Neural cell (in vitro differentiated cells): ENCODE data around the gene SPRING1. TPM values are rescaled to one million over a fixed set of nuclear protein-coding genes. Genes with fewer than 3 reads are reported as not detected.
"Not testable (repeated sequence)": the region's sequence is repeated elsewhere in the genome, so short reads cannot be mapped to it uniquely, and the experiment has no call there.

Experiments
- H2AFZ ChIP-seq: fragments of 200-600, 300-800 bp; sonication (generic), shearing (Covaris generic); 2 replicates; pipeline ENCODE4 v1.6.0; 2014; ENCODE audit warnings: low read depth, mild to moderate bottlenecking, antibody characterized with exemption, low read length, moderate library complexity
- H3F3A ChIP-seq: fragments of 200-600 bp; shearing (Covaris generic); 2 replicates; pipeline ENCODE4 v1.6.1; 2016; ENCODE audit warnings: mild to moderate bottlenecking, moderate library complexity, mixed read lengths, antibody characterized with exemption, low read length; ENCODE audit not compliant: insufficient read depth, poor library complexity, severe bottlenecking
- H3K27ac ChIP-seq: fragments of 200-600, 300-800 bp; sonication (generic), shearing (Covaris generic); 2 replicates; pipeline ENCODE4 v1.5.1; 2014; ENCODE audit warnings: mild to moderate bottlenecking, low read length, moderate library complexity
- H3K27me3 ChIP-seq: fragments of 300-800, 200-600 bp; sonication (generic), shearing (Covaris generic); 2 replicates; pipeline ENCODE4 v1.6.0; 2014; ENCODE audit warnings: mild to moderate bottlenecking, low read depth, low read length, moderate library complexity; ENCODE audit not compliant: insufficient read depth
- H3K36me3 ChIP-seq: fragments of 300-800, 200-600 bp; sonication (generic), shearing (Covaris generic); 2 replicates; pipeline ENCODE4 v1.5.1; 2014; ENCODE audit warnings: mild to moderate bottlenecking, antibody characterized with exemption, low read length, moderate library complexity; ENCODE audit not compliant: insufficient read depth
- H3K4me2 ChIP-seq: fragments of 300-800, 200-600 bp; sonication (generic), shearing (Covaris generic); 2 replicates; pipeline ENCODE4 v1.6.0; 2014; ENCODE audit warnings: mild to moderate bottlenecking, low read length
- H3K4me3 ChIP-seq: fragments of 300-800, 200-600 bp; sonication (generic), shearing (Covaris generic); 2 replicates; pipeline ENCODE4 v1.5.1; 2014; ENCODE audit warnings: mild to moderate bottlenecking, low read length, moderate library complexity
- H3K79me2 ChIP-seq: fragments of 200-600 bp; shearing (Covaris generic); replicated peaks from 2 replicates; pipeline ENCODE4 v1.6.0; 2014; ENCODE audit warnings: mild to moderate bottlenecking, low read length, moderate library complexity; ENCODE audit not compliant: insufficient read depth
- H3K9ac ChIP-seq: fragments of 300-800, 200-600 bp; sonication (generic), shearing (Covaris generic); 2 replicates; pipeline ENCODE4 v1.6.1; 2016; ENCODE audit warnings: mild to moderate bottlenecking, low read length, mixed read lengths
- H3K9me2 ChIP-seq: fragments of 200-600 bp; shearing (Covaris generic); 2 replicates; pipeline ENCODE4 v1.6.1; 2016; ENCODE audit warnings: mild to moderate bottlenecking, low read length, mixed read lengths; ENCODE audit not compliant: insufficient read depth
- H3K9me3 ChIP-seq: fragments of 200-600, 300-800 bp; sonication (generic), shearing (Covaris generic); 2 replicates; pipeline ENCODE4 v1.6.1; 2016; ENCODE audit warnings: mild to moderate bottlenecking, mixed run types, low read length, moderate library complexity, mixed read lengths
- H4K20me1 ChIP-seq: fragments of 200-600 bp; shearing (Covaris generic); 2 replicates; pipeline ENCODE4 v1.6.1; 2016; ENCODE audit warnings: mild to moderate bottlenecking, mixed run types; ENCODE audit not compliant: insufficient read depth
- EP300 ChIP-seq: fragments of 450-650 bp; conservative IDR thresholded peaks from 2 replicates; pipeline ENCODE4 v1.6.1; 2014; ENCODE audit warnings: antibody characterized with exemption, mild to moderate bottlenecking, moderate library complexity; ENCODE audit not compliant: poor library complexity, severe bottlenecking
- EZH2 ChIP-seq: fragments of 200-600, 300-800 bp; shearing (Covaris generic), sonication (generic); IDR thresholded peaks from 2 replicates; pipeline ENCODE4 v1.6.1; 2014; ENCODE audit warnings: antibody characterized with exemption, low read length, borderline replicate concordance, mild to moderate bottlenecking; ENCODE audit not compliant: insufficient read depth, poor library complexity, severe bottlenecking
- MXI1 ChIP-seq: fragments of 450-650 bp; conservative IDR thresholded peaks from 2 replicates; pipeline ENCODE4 v1.6.1; 2014; ENCODE audit warnings: antibody characterized with exemption, mild to moderate bottlenecking; ENCODE audit not compliant: poor library complexity, severe bottlenecking
- POLR2AphosphoS5 ChIP-seq: IDR thresholded peaks from 2 replicates; pipeline ENCODE4 v1.6.1; 2012
- RAD21 ChIP-seq: fragments of 450-650 bp; conservative IDR thresholded peaks from 2 replicates; pipeline ENCODE4 v1.6.1; 2014; ENCODE audit warnings: antibody characterized with exemption, mild to moderate bottlenecking, moderate library complexity
- SMC3 ChIP-seq: fragments of 450-650 bp; conservative IDR thresholded peaks from 2 replicates; pipeline ENCODE4 v1.6.1; 2014; ENCODE audit warnings: antibody characterized with exemption, mild to moderate bottlenecking, moderate library complexity; ENCODE audit not compliant: poor library complexity
- TAF1 ChIP-seq: IDR thresholded peaks from 2 replicates; pipeline ENCODE4 v1.6.1; 2012; ENCODE audit warnings: low read depth
- polyA plus RNA-seq: library from polyadenylated mRNA; depleted of rRNA; stranded (reverse); fragments of >200 nt; gene quantifications from 2 replicates; pipeline ENCODE4 v1.2.3, GENCODE V29; 2014

The SPRING1 gene
- polyA plus RNA-seq, 1 donor from 2014 or later, result 48.1 TPM

DNA sequence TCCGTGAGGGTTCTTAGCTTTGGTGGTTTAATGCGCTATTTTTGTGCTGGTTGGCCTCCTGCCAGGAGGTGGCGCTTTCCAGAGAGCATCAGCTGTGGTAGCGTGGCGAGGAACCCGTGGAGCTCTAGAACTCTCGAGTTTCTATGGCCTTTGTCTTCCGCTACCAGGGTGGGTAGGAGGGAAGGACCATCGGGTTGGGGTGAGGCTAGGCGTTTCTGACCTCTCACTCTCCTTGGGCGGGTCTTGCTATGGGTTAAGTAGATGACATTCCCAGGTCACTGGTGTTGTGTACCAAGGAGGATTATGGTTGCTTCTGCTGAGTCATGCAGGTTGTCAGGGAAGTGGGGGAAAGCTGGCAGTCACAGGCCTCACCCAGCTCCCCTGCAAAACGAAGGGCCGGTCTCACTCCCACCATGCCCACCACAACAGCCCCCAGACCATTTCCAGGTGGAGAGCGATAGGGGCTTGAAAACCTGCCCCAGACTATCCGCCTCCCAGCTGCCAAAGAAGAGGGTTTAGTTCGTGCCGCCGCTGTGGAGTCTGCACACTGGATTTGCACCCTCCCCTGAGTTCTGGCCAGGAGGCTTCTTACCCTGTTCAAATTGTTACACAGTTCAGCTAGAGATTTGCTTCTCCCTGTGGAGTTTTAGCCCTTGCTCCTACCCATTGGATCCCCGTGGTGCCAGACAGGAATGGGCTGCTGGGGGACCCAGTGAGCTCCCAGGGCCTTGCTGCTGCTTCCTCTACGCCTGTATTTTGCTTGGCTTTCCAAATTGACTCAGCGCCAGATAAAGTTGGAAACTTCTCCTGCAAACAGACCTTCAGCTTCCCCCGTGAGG, 22.1 kb upstream of the SPRING1 start:
- H4K20me1 ChIP-seq, result no peaks in the 10 kb centered on the region
- H3F3A ChIP-seq, result no peaks in the 10 kb centered on the region
- no peaks in the 10 kb centered on the region for H3K27me3 ChIP-seq
- H3K9ac ChIP-seq, result no peak overlapping the region
- H2AFZ ChIP-seq, result no peak overlapping the region
- H3K79me2 ChIP-seq, result no peaks in the 10 kb centered on the region
- H3K4me2 ChIP-seq, result no peak overlapping the region
- no peaks in the 10 kb centered on the region for H3K9me3 ChIP-seq
- TF ChIP-seq RAD21, result no peak
- TF ChIP-seq MXI1, result no peak
- no peak for TF ChIP-seq EP300
- TF ChIP-seq POLR2AphosphoS5, result no peak
- TF ChIP-seq SMC3, result no peak
- TF ChIP-seq EZH2, result no peak
- TF ChIP-seq TAF1, result no peak
- H3K4me3 ChIP-seq, result no peak overlapping the region
- no peaks in the 10 kb centered on the region for H3K9me2 ChIP-seq
- no peak overlapping the region for H3K27ac ChIP-seq
- H3K36me3 ChIP-seq, result no peaks in the 10 kb centered on the region

DNA sequence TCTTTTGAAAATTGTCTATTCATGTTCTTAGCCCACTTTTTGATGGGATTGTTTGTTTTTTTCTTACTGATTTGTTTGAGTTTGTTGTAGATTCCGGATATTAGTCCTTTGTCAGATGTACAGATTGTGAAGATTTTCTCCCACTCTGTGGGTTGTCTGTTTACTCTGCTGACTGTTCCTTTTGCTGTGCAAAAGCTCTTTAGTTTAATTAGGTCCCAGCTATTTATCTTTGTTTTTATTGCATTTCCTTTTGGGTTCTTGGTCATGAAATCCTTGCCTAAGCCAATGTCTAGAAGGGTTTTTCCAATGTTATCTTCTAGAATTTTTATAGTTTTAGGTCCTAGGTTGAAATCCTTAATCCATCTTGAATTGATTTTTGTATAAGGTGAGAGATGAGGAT, 16.9 kb upstream of the SPRING1 start:
- H3K9ac ChIP-seq, H3K9me3 ChIP-seq, H3F3A ChIP-seq, H4K20me1 ChIP-seq, H3K27me3 ChIP-seq, H2AFZ ChIP-seq, H3K4me3 ChIP-seq, H3K9me2 ChIP-seq, H3K36me3 ChIP-seq, H3K79me2 ChIP-seq, H3K27ac ChIP-seq, H3K4me2 ChIP-seq: not testable (repeated sequence)

DNA sequence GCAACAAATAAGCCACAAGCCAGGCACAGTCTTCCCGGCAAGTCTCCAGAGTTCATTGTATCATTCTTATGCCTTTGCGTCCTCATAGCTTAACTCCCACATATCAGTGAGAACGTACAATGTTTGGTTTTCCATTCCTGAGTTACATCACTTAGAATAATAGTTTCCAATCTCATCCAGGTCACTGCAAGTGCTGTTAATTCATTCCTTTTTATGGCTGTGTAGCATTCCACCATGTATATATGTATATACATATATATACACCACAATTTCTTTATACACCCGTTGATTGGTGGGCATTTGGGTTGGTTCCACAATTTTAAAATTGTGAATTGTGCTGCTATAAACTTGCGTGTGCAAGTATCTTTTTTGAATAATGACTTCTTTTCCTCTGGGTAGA, 16.2 kb upstream of the SPRING1 start:
- not testable (repeated sequence) for H3K9me3 ChIP-seq, H3K4me2 ChIP-seq, H3K27ac ChIP-seq, H3K9me2 ChIP-seq, H3K36me3 ChIP-seq, H3K27me3 ChIP-seq, H3F3A ChIP-seq, H2AFZ ChIP-seq, H3K79me2 ChIP-seq, H3K9ac ChIP-seq, H4K20me1 ChIP-seq, H3K4me3 ChIP-seq

DNA sequence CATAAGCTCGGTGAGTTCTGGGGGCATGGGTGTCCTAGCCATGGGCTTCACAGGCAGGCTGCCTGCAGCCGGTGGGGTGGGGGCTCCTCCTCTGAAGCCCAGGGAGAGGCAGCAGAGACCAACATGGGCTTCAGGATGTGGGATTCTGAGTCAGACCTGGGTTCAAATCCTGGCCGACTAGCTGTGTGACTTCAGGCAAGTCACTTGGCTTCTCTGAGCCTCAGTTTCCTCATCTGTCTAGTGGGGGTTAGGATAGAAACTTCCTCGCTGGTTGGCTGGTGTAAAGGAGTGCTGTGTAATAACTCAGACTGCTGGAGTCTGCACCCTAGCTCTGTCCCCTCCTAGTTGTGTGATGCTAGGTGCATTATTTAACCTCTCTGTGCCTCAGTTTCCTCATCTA, 12.4 kb upstream of the SPRING1 start:
- no peak for TF ChIP-seq EZH2
- no peak overlapping the region for H3K27ac ChIP-seq
- no peaks in the 10 kb centered on the region for H3K27me3 ChIP-seq
- peaks cover 4% of the 10 kb centered on the region for H3K36me3 ChIP-seq
- no peaks in the 10 kb centered on the region for H4K20me1 ChIP-seq
- H3K9me2 ChIP-seq, result no peaks in the 10 kb centered on the region
- no peaks in the 10 kb centered on the region for H3K9me3 ChIP-seq
- no peak overlapping the region for H3K4me2 ChIP-seq
- no peak overlapping the region for H3K4me3 ChIP-seq
- H3K9ac ChIP-seq, result no peak overlapping the region
- H3K79me2 ChIP-seq, result no peaks in the 10 kb centered on the region
- no peak overlapping the region for H2AFZ ChIP-seq
- H3F3A ChIP-seq, result no peaks in the 10 kb centered on the region
